Activated effector memory CD4-positive, alpha-beta T cell treated with Interleukin-2 at 50 U/mL for 16 hours (primary cell): Measurements from ENCODE around the gene SNAPIN.
"Not testable (repeated sequence)": the region's sequence is repeated elsewhere in the genome, so short reads cannot be mapped to it uniquely, and the experiment has no call there.

Source experiments
- DNase-seq: peaks from one replicate; pipeline ENCODE4 v3.0.0-alpha.2; 2020

The SNAPIN gene

GRCh38 chr1:153627715-153628626, 30.5 kb upstream of the SNAPIN start, which contains the start of gene S100A1:
S100A1 (plus strand) TSS chr1:153628434; CDS start chr1:153630522, 2,088 bp downstream.
- no peak for DNase-seq

GRCh38 chr1:153628638-153629342, 29.7 kb upstream of the SNAPIN start:
- DNase-seq, result no peak

GRCh38 chr1:153629343-153629665, 29.2 kb upstream of the SNAPIN start:
- no peak for DNase-seq

GRCh38 chr1:153629971-153630370, 28.5 kb upstream of the SNAPIN start:
- no peak for DNase-seq

GRCh38 chr1:153630384-153630783, 28.1 kb upstream of the SNAPIN start:
- DNase-seq, result no peak

- no peak for DNase-seq
These were observed 27.2 kb upstream of the SNAPIN start for GRCh38 chr1:153631047-153632022.

- DNase-seq, result no peak
These were observed 25.2 kb upstream of the SNAPIN start for GRCh38 chr1:153633161-153633753.

- DNase-seq, result peak; percentile 94
These were observed 24.5 kb upstream of the SNAPIN start, which contains the start of gene CHTOP for GRCh38 chr1:153633754-153634665. CHTOP (plus strand) TSS chr1:153634066; CDS start chr1:153636589, 2,523 bp downstream.

GRCh38 chr1:153635872-153636271, 22.6 kb upstream of the SNAPIN start:
- no peak for DNase-seq

- DNase-seq, result no peak
These were observed 22.2 kb upstream of the SNAPIN start for GRCh38 chr1:153636312-153636711.

GRCh38 chr1:153638261-153638660, 20.2 kb upstream of the SNAPIN start:
- no peak for DNase-seq

GRCh38 chr1:153639280-153639679, 19.2 kb upstream of the SNAPIN start:
- no peak for DNase-seq

GRCh38 chr1:153640213-153640612, 18.3 kb upstream of the SNAPIN start:
- not testable (repeated sequence) for DNase-seq

- no peak for DNase-seq
These were observed 17.6 kb upstream of the SNAPIN start for GRCh38 chr1:153640861-153641260.

GRCh38 chr1:153642161-153642560, 16.3 kb upstream of the SNAPIN start:
- no peak for DNase-seq

GRCh38 chr1:153643100-153643499, 15.4 kb upstream of the SNAPIN start:
- no peak for DNase-seq

GRCh38 chr1:153643816-153644215, 14.7 kb upstream of the SNAPIN start:
- DNase-seq, result no peak

- no peak for DNase-seq
These were observed 11.7 kb upstream of the SNAPIN start for GRCh38 chr1:153646672-153647345.

- DNase-seq, result no peak
These were observed 11.2 kb upstream of the SNAPIN start for GRCh38 chr1:153647346-153647714.

GRCh38 chr1:153648000-153648643, 10.4 kb upstream of the SNAPIN start:
- DNase-seq, result no peak
